GM21423 (cell line): Measurements from ENCODE around the gene PTPRD.

Experiments used
- ATAC-seq: cut with Tn5 transposase; IDR thresholded peaks from one replicate; pipeline ENCODE4 v1.9.1; 2021; ENCODE audit warnings: mild to moderate bottlenecking, moderate library complexity; ENCODE audit not compliant: unreplicated experiment

The PTPRD gene

GRCh38 chr9:8815219-8815618 is 1797.6 kb downstream of the PTPRD start:
- no peak for ATAC-seq

GRCh38 chr9:8812888-8813287 is 1799.9 kb downstream of the PTPRD start:
- no peak for ATAC-seq

GRCh38 chr9:8809741-8810140 is 1803.1 kb downstream of the PTPRD start:
- ATAC-seq: no peak

- no peak for ATAC-seq
Observed at GRCh38 chr9:8806150-8806549, 1806.7 kb downstream of the PTPRD start.

- ATAC-seq: no peak
Observed at GRCh38 chr9:8804613-8805012, 1808.2 kb downstream of the PTPRD start.

GRCh38 chr9:8802242-8802641 is 1810.6 kb downstream of the PTPRD start:
- no peak for ATAC-seq

- ATAC-seq: no peak
Observed at GRCh38 chr9:8800196-8800595, 1812.6 kb downstream of the PTPRD start.

- no peak for ATAC-seq
Observed at GRCh38 chr9:8799615-8800014, 1813.2 kb downstream of the PTPRD start.

GRCh38 chr9:8799206-8799605 is 1813.6 kb downstream of the PTPRD start:
- ATAC-seq: no peak

- no peak for ATAC-seq
Observed at GRCh38 chr9:8784838-8785237, 1828.0 kb downstream of the PTPRD start.

- no peak for ATAC-seq
Observed at GRCh38 chr9:8783941-8784340, 1828.9 kb downstream of the PTPRD start.

GRCh38 chr9:8782237-8782636 is 1830.6 kb downstream of the PTPRD start:
- ATAC-seq: no peak

- ATAC-seq: no peak
Observed at GRCh38 chr9:8781458-8781857, 1831.3 kb downstream of the PTPRD start.

GRCh38 chr9:8780386-8780785 is 1832.4 kb downstream of the PTPRD start:
- no peak for ATAC-seq

GRCh38 chr9:8779478-8779877 is 1833.3 kb downstream of the PTPRD start:
- ATAC-seq: no peak

- ATAC-seq: no peak
Observed at GRCh38 chr9:8778356-8778755, 1834.4 kb downstream of the PTPRD start.

GRCh38 chr9:8772302-8772701 is 1840.5 kb downstream of the PTPRD start:
- no peak for ATAC-seq

GRCh38 chr9:8769153-8769552 is 1843.6 kb downstream of the PTPRD start:
- no peak for ATAC-seq

- ATAC-seq: no peak
Observed at GRCh38 chr9:8766096-8766495, 1846.7 kb downstream of the PTPRD start.

- no peak for ATAC-seq
Observed at GRCh38 chr9:8764051-8764450, 1848.8 kb downstream of the PTPRD start.

- ATAC-seq: no peak
Observed at GRCh38 chr9:8762479-8763085, 1850.2 kb downstream of the PTPRD start.

- ATAC-seq: no peak
Observed at GRCh38 chr9:8760000-8760767, 1852.6 kb downstream of the PTPRD start.

GRCh38 chr9:8757881-8758280 is 1854.9 kb downstream of the PTPRD start:
- no peak for ATAC-seq
